ENCODE results near the gene RAPGEF1.

DNA sequence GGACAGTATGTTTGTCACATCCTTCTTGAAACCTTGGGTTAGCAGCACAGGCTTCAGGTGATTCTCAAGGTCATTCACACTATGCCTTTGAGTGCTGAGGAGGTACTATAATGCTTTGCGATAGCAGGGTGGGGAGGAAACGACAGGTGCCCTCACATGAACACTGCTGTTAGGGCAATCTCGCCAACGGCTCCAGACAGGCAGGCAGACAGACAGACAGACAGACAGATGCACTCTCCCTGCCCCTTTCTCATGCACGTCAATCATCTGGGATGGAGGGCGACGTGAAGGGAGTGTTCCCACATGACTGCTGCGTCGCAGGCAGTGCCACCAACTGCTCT lies 82.9 kb downstream of the RAPGEF1 start:
- TF ChIP-seq ZNF24 (tag by site-specific recombination; IDR thresholded peaks at IDR 0.05) (no peak), ZNF10 (tag by site-specific recombination; IDR thresholded peaks at IDR 0.05) (no peak), CTCF (tag by site-specific recombination; IDR thresholded peaks at IDR 0.05) (no peak)
